HCT116 (cell line): ENCODE data around the gene NOP10. TPM values are rescaled to one million over a fixed set of nuclear protein-coding genes. Genes with fewer than 3 reads are reported as not detected.

Source experiments
- ATAC-seq: fragments of 200-7000 bp; cut with Tn5 transposase; 2 replicates; pipeline ENCODE4 v1.9.1; 2020; ENCODE audit warnings: mild to moderate bottlenecking, moderate library complexity
- BruUV-seq: library from RNA; stranded (reverse); fragments of 400-500 nt; replicated peaks from 2 replicates; lab custom pipeline; 2021; lab: Mats Ljungman, UMichigan
- CTCF ChIA-PET: fragments of 300-600 bp; sonication (Branson Sonifier 250); formaldehyde crosslinking; loops from one replicate; lab custom pipeline; 2021; ENCODE audit warnings: antibody characterized with exemption; lab: Charles Lee
- POLR2A ChIA-PET: fragments of 300-600, 350-600 bp; sonication (Branson Sonifier 250); formaldehyde crosslinking; loops from one replicate; lab custom pipeline; 2021; ENCODE audit warnings: antibody characterized with exemption; lab: Charles Lee
- RAD21 ChIA-PET, 2 experiments: fragments of 300-600 bp; sonication (Branson Sonifier 250); formaldehyde crosslinking; loops; one replicate each; lab custom pipeline; 2023; ENCODE audit warnings: low total read pairs in 2 of 2; ENCODE audit not compliant: uncharacterized antibody in 2 of 2, unreplicated experiment in 2 of 2, low non-redundant PET in 1 of 2; lab: Charles Lee
- DNase-seq: peaks from one replicate; pipeline ENCODE4 v3.0.0-alpha.2; 2010; ENCODE audit warnings: low read depth, low spot score
- H2AFZ ChIP-seq: fragments of 200-600 bp; shearing (Covaris generic), sonication (generic); 2 replicates; pipeline ENCODE4 v1.6.1; 2017; ENCODE audit warnings: low read depth, mixed run types, mixed read lengths, antibody characterized with exemption, low read length; ENCODE audit not compliant: poor library complexity, severe bottlenecking
- H3K27ac ChIP-seq: 2 replicates; pipeline ENCODE4 v1.5.1; 2012; ENCODE audit warnings: low read depth, low read length
- H3K27me3 ChIP-seq: fragments of 200-600 bp; sonication (generic); 2 replicates; pipeline ENCODE4 v1.6.1; 2016; ENCODE audit warnings: mixed run types, low read length, mixed read lengths; ENCODE audit not compliant: insufficient read depth
- H3K36me3 ChIP-seq, 2 experiments: fragments of 200-500 bp in 1 of 2; fragments of 200-600 bp in 1 of 2; sonication (Bioruptor generic) in 1 of 2; sonication (generic) in 1 of 2; 2 replicates each; pipeline versions ENCODE4 v1.5.1 to v1.6.1; 2014 to 2016; ENCODE audit warnings: low read length in 2 of 2, inconsistent platforms in 1 of 2, mixed read lengths in 1 of 2, mixed run types in 1 of 2; ENCODE audit not compliant: insufficient read depth in 2 of 2, control insufficient read depth in 1 of 2
- H3K4me1 ChIP-seq, 2 experiments: fragments of 200-600 bp in 1 of 2; sonication (generic) in 1 of 2; 2 replicates each; pipeline versions ENCODE4 v1.5.1 to v1.6.1; 2012 to 2017; ENCODE audit warnings: low read length in 2 of 2, inconsistent platforms in 1 of 2, mild to moderate bottlenecking in 1 of 2, mixed read lengths in 1 of 2, mixed run types in 1 of 2, moderate library complexity in 1 of 2; ENCODE audit not compliant: insufficient read depth in 2 of 2, control insufficient read depth in 1 of 2
- H3K4me2 ChIP-seq: fragments of 200-600 bp; sonication (generic); 2 replicates; pipeline ENCODE4 v1.6.1; 2017; ENCODE audit warnings: mixed run types, low read length, mixed read lengths
- H3K4me3 ChIP-seq, 2 experiments: fragments of 200-600 bp in 1 of 2; sonication (generic) in 1 of 2; replicated peaks in 1 of 2; 2 replicates each; pipeline ENCODE4 v1.5.1; 2011 to 2016; ENCODE audit warnings: low read length in 2 of 2, control low read depth in 1 of 2, low read depth in 1 of 2, mild to moderate bottlenecking in 1 of 2, mixed read lengths in 1 of 2, mixed run types in 1 of 2
- H3K79me2 ChIP-seq: fragments of 200-600 bp; sonication (generic); 2 replicates; pipeline ENCODE4 v1.6.1; 2017; ENCODE audit warnings: mild to moderate bottlenecking, mixed run types, low read length, moderate library complexity, mixed read lengths; ENCODE audit not compliant: insufficient read depth
- H3K9ac ChIP-seq: fragments of 200-600 bp; sonication (generic); 2 replicates; pipeline ENCODE4 v1.6.1; 2016; ENCODE audit warnings: low read length, mixed read lengths
- H3K9me2 ChIP-seq: fragments of 200-600 bp; sonication (generic), shearing (Covaris generic); 2 replicates; pipeline ENCODE4 v1.6.1; 2017; ENCODE audit warnings: mixed run types, mild to moderate bottlenecking, moderate library complexity; ENCODE audit not compliant: insufficient read depth
- H3K9me3 ChIP-seq, 2 experiments: fragments of 200-500 bp in 1 of 2; fragments of 200-600 bp in 1 of 2; sonication (Bioruptor generic) in 1 of 2; sonication (generic) in 1 of 2; 2 replicates each; pipeline ENCODE4 v1.6.1; 2014 to 2017; ENCODE audit warnings: low read length in 2 of 2, mixed read lengths in 2 of 2, inconsistent platforms in 1 of 2, low read depth in 1 of 2, mild to moderate bottlenecking in 1 of 2, mixed run types in 1 of 2, moderate library complexity in 1 of 2; ENCODE audit not compliant: control insufficient read depth in 1 of 2, insufficient read depth in 1 of 2
- H4K20me1 ChIP-seq: fragments of 200-600 bp; sonication (generic), shearing (Covaris generic); 2 replicates; pipeline ENCODE4 v1.6.1; 2017; ENCODE audit warnings: mixed run types, mild to moderate bottlenecking, moderate library complexity; ENCODE audit not compliant: insufficient read depth
- CBX3 ChIP-seq: IDR thresholded peaks from 2 replicates; pipeline ENCODE4 v1.6.1; 2012; ENCODE audit warnings: low read depth
- ELF1 ChIP-seq: IDR thresholded peaks from 2 replicates; pipeline ENCODE4 v1.6.1; 2012; ENCODE audit warnings: low read depth, borderline replicate concordance
- POLR2AphosphoS5 ChIP-seq: IDR thresholded peaks from 2 replicates; pipeline ENCODE4 v1.6.1; 2011; ENCODE audit warnings: mild to moderate bottlenecking, low read depth, low read length, moderate library complexity
- intact Hi-C: fragments of 100-400 bp; cut with micrococcal nuclease; formaldehyde crosslinking; loops from 2 replicates; pipeline ENCODE4 v1.10.0; 2022
- total RNA-seq: library from RNA; stranded (reverse); gene quantifications from one replicate; pipeline ENCODE4 v1.2.1, GENCODE V29; 2021; ENCODE audit not compliant: unreplicated experiment
- TF ChIP-seq, protein P1 (sequence below): IDR thresholded peaks from 2 replicates; pipeline ENCODE4 v1.6.1; 2012
- TF ChIP-seq, protein P2 (sequence below): IDR thresholded peaks from 2 replicates; pipeline ENCODE4 v1.6.1; 2012; ENCODE audit warnings: low read depth

The NOP10 gene
- total RNA-seq, 1 experiment from 2014 or later: 216 TPM

DNA sequence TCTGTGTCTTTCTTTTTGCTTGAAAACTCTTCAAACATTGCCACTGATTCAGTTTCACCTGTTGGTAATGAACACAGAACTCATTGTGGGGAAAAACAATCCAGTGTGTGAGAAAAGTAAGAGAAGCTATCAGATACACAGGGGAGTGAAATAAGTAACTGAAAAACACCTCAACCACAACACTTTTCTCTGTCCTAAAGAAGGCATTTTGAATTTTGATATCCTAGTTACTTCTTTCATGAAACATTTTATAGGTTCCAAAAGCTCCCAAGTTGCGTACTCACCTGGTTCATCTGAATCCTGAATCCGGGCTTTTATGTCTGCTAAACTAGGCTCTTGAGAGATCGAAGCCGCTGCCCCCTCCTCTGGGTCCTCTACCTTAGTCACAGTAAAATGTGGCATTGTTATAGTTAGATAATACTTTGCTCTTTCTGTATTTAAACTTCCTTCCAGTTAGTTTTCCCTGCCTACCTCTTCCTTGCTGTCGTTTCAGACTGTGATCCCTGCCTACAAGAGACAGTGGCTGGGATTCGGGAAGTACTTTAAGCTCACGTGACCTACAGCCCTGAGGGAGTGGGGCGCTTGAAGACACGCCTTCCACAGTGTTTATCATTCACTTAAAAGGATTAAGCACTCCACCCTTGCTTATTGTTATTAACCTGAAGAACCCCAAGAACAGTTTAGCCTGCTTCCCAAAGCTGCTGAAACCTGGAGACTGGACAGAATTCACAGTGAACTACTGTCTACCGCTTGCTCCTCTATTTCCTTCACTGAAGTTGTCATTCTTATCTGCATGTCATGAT, 24.5 kb downstream of the NOP10 start:
- no peaks in the 10 kb centered on the region for H3K9me2 ChIP-seq
- ChIA-PET RAD21 (no interaction called here), CTCF (no interaction called here), POLR2A (interaction anchor here (0.6 to 2.9 kb wide), 3 partner anchors 10 to 20 kb away, joined by 3 to 9 read pairs (median 4); partner anchors contain the start of gene SLC12A6)
- TSS peak; percentile 74 for BruUV-seq
- peak overlapping the region; percentile 58 to 61 for H3K4me3 ChIP-seq
- H2AFZ ChIP-seq: peak overlapping the region; percentile 34
- no peaks in the 10 kb centered on the region for H3K36me3 ChIP-seq
- peak overlapping the region; percentile 80 for H3K4me2 ChIP-seq
- peak; percentile 94 for ATAC-seq
- H3K27ac ChIP-seq: no peak overlapping the region; the same call in 1 of the 2 replicates
- peak overlapping the region; percentile 54 for H3K9ac ChIP-seq
- H3K9me3 ChIP-seq: no peaks in the 10 kb centered on the region
- peak; percentile 50 for DNase-seq
- TF ChIP-seq CBX3 (no peak), POLR2AphosphoS5 (peak; percentile 75), ELF1 (0 out of 2 replicates have a peak, but pooled peaks have one; percentile 13)
- TF ChIP-seq, protein P1, sequence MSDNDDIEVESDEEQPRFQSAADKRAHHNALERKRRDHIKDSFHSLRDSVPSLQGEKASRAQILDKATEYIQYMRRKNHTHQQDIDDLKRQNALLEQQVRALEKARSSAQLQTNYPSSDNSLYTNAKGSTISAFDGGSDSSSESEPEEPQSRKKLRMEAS: peak; percentile 38; the same call in 1 of the 2 replicates
- TF ChIP-seq, protein P2, sequence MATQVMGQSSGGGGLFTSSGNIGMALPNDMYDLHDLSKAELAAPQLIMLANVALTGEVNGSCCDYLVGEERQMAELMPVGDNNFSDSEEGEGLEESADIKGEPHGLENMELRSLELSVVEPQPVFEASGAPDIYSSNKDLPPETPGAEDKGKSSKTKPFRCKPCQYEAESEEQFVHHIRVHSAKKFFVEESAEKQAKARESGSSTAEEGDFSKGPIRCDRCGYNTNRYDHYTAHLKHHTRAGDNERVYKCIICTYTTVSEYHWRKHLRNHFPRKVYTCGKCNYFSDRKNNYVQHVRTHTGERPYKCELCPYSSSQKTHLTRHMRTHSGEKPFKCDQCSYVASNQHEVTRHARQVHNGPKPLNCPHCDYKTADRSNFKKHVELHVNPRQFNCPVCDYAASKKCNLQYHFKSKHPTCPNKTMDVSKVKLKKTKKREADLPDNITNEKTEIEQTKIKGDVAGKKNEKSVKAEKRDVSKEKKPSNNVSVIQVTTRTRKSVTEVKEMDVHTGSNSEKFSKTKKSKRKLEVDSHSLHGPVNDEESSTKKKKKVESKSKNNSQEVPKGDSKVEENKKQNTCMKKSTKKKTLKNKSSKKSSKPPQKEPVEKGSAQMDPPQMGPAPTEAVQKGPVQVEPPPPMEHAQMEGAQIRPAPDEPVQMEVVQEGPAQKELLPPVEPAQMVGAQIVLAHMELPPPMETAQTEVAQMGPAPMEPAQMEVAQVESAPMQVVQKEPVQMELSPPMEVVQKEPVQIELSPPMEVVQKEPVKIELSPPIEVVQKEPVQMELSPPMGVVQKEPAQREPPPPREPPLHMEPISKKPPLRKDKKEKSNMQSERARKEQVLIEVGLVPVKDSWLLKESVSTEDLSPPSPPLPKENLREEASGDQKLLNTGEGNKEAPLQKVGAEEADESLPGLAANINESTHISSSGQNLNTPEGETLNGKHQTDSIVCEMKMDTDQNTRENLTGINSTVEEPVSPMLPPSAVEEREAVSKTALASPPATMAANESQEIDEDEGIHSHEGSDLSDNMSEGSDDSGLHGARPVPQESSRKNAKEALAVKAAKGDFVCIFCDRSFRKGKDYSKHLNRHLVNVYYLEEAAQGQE: no peak
- no peaks in the 10 kb centered on the region for H3K27me3 ChIP-seq
- peaks cover 26 to 43% of the 10 kb centered on the region in 2 experiments for H3K4me1 ChIP-seq
- H3K79me2 ChIP-seq: no peaks in the 10 kb centered on the region
- intact Hi-C loops: loop anchor here (10.0 kb wide), 1 partner anchor 46 kb away; the partner anchor contains the start of gene LPCAT4
- H4K20me1 ChIP-seq: no peaks in the 10 kb centered on the region
